ENCODE measurements around the gene PIK3CA.

PIK3CA gene

GRCh38 chr3:179150610-179151009 lies 2.5 kb downstream of the PIK3CA start:
- POLR2A ChIA-PET (ENCODE audit: low non-redundant PET): no interaction called here
- H3K27ac ChIP-seq: no peak overlapping the region
- CTCF ChIA-PET: interaction anchor here (1.7 kb wide), 1 partner anchor 165 kb away, joined by 4 read pairs; no protein-coding TSS in a partner anchor
- TF ChIP-seq CTCF (conservative IDR thresholded peaks at IDR 0.05; ENCODE audit: low read depth): no peak
- no peak for DNase-seq (ENCODE audit: low spot score)

GRCh38 chr3:179151474-179151873 lies 3.3 kb downstream of the PIK3CA start:
- ChIA-PET CTCF (no interaction called here), POLR2A (ENCODE audit: low non-redundant PET) (no interaction called here)

GRCh38 chr3:179156170-179156569 lies 8.0 kb downstream of the PIK3CA start:
- no peak for TF ChIP-seq CTCF (conservative IDR thresholded peaks at IDR 0.05; ENCODE audit: low read depth)
- H3K27ac ChIP-seq: no peak overlapping the region
- CTCF ChIA-PET: no interaction called here
- DNase-seq (ENCODE audit: low spot score): no peak
- POLR2A ChIA-PET (ENCODE audit: low non-redundant PET): no interaction called here

More at GRCh38 chr3:179151474-179151873, 3.3 kb downstream of the PIK3CA start:
- no peak for DNase-seq (ENCODE audit: low spot score)
- TF ChIP-seq CTCF (conservative IDR thresholded peaks at IDR 0.05; ENCODE audit: low read depth): no peak
- no peak overlapping the region for H3K27ac ChIP-seq

GRCh38 chr3:179156775-179157174 lies 8.6 kb downstream of the PIK3CA start:
- TF ChIP-seq CTCF (conservative IDR thresholded peaks at IDR 0.05; ENCODE audit: low read depth): no peak
- H3K27ac ChIP-seq: no peak overlapping the region
- ChIA-PET CTCF (no interaction called here), POLR2A (ENCODE audit: low non-redundant PET) (no interaction called here)
- DNase-seq (ENCODE audit: low spot score): no peak

GRCh38 chr3:179158336-179159039 lies 10.3 kb downstream of the PIK3CA start:
- DNase-seq (ENCODE audit: low spot score): no peak
- ChIA-PET POLR2A (ENCODE audit: low non-redundant PET) (no interaction called here), CTCF (interaction anchor here (0.6 to 0.7 kb wide), 2 partner anchors 52 to 88 kb away, joined by 4 read pairs; no protein-coding TSS in a partner anchor)
- no peak overlapping the region for H3K27ac ChIP-seq
- no peak for TF ChIP-seq CTCF (conservative IDR thresholded peaks at IDR 0.05; ENCODE audit: low read depth)

GRCh38 chr3:179163503-179163902 lies 15.3 kb downstream of the PIK3CA start:
- H3K27ac ChIP-seq: no peak overlapping the region
- DNase-seq (ENCODE audit: low spot score): no peak
- ChIA-PET CTCF (interaction anchor here (0.9 kb wide), 1 partner anchor 16 kb away, joined by 5 read pairs; no protein-coding TSS in a partner anchor), POLR2A (ENCODE audit: low non-redundant PET) (no interaction called here)
- no peak for TF ChIP-seq CTCF (conservative IDR thresholded peaks at IDR 0.05; ENCODE audit: low read depth)

All from RWPE1 (cell line).